NOMO-1 treated with dmso at 0.1 percent for 144 hours (cell line): ENCODE measurements around the gene C2orf42.
A peak's percentile ranks its signal among the peaks of the same experiment; 100 is the strongest.
"Not testable (repeated sequence)": the region's sequence is repeated elsewhere in the genome, so short reads cannot be mapped to it uniquely, and the experiment has no call there.

ENCODE experiments used
- DNase-seq: peaks from one replicate; lab custom pipeline; 2025; ENCODE audit not compliant: unreplicated experiment; lab: John Stamatoyannopoulos, UW

The C2orf42 gene

GRCh38 chr2:70190418-70191243 lies at the start of gene C2orf42:
C2orf42 (minus strand) TSS chr2:70191019; CDS start chr2:70181985, 9,034 bp downstream.
- peak; percentile 95 for DNase-seq

DNA sequence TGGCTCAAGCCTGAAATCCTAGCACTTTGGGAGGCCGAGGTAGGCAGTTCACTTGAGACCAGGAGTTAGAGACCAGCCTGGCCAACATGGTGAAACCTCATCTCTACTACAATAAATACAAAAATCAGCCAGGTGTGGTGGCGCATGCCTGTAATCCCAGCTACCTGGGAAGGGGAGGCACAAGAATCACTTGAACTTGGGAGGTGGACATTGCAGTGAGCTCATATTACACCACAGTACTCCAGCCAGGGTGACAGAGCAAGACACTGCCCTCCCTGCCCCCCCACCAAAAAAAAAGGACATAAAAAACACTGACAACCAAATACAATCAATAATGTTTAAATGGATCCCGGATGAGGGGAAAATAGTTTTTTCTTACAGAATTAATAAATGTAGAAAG lies 49.8 kb upstream of the C2orf42 start:
- no peak for DNase-seq

- no peak for DNase-seq
Measured at GRCh38 chr2:70233926-70234325, 43.1 kb upstream of the C2orf42 start.

- DNase-seq, result no peak
Measured at GRCh38 chr2:70226781-70227180, 36.0 kb upstream of the C2orf42 start.

DNA sequence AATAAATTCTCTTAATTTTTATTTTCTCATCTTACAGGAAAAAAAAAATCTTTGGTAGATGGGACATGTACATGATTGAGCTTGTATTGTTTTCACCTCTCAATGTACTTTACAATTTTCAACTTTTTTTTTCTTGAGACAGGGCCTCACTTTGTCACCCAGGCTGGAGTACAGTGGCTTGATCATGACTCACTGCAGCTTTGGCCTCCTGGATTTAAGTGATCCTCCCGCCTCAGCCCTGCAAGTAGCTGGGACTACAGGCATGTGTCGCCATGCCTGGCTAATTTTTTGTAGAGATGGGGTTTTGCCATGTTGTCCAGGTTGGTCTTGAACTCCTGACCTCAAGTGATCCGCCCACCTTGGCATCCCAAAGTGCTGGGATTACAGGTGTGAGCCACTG lies 32.5 kb upstream of the C2orf42 start:
- not testable (repeated sequence) for DNase-seq

- DNase-seq, result no peak
Measured at GRCh38 chr2:70214953-70215549, 24.2 kb upstream of the C2orf42 start.

DNA sequence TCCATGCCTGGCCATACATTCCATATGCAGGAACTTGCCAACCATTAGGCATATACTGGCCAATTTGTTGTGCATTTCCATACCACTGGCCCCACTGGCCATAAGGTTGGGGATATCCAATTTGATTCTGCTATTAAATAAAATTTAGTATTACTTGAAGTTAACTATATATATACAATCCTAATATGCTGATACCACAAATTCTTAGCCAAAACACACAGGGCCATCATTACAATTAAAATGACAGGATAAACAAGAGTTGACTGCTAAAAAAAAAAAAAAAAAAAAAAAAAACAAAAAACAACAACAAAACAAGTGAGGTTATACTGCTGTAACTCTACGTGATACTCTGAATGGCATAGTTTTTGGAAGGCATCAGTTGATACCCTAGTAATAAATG lies 23.5 kb upstream of the C2orf42 start:
- DNase-seq, result no peak

- no peak for DNase-seq
Measured at GRCh38 chr2:70212298-70212932, 21.6 kb upstream of the C2orf42 start.

DNA sequence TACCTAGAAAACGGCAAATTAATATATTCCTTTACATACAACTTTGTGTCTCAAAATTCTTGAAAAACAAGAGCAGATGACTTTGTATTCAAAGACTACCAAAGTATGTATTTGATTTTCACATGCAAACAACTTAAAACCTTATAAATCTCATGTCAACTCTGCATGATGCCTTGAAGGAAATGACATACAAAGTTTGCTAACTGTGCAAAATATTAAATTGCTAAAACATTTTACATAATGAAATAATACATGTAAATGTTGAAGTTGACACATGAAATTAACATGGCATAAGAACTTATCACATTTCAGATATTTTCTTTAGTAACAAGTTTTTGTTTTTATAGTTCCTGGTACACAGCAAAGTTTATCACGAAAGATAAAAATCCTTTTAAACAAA lies 20.8 kb upstream of the C2orf42 start:
- no peak for DNase-seq

- DNase-seq, result no peak
Measured at GRCh38 chr2:70204452-70204851, 13.6 kb upstream of the C2orf42 start.

GRCh38 chr2:70203086-70203485 lies 12.3 kb upstream of the C2orf42 start:
- DNase-seq, result no peak

- DNase-seq, result no peak
Measured at GRCh38 chr2:70202236-70202806, 11.5 kb upstream of the C2orf42 start.

DNA sequence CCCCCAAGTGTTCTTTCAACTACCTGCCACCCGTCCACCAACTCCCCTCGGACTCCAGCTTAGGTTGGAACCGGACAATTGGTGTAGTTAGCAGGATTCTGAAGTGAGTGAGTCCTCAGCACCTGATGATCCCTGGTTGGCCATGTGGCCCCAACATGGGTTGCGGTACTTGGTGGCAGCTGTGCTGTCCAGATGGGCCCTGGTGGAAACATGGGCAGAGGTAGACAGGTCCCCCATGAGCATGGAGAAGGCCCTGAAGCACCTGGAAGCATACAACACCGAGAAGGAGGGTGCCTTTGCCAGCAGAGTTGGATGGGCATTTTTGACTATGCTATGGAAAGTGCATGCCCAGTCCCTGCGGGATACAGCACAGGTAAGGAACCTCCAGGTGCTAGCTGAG lies 11.0 kb upstream of the C2orf42 start:
- DNase-seq, result no peak

- DNase-seq, result no peak
Measured at GRCh38 chr2:70201225-70201768, 10.5 kb upstream of the C2orf42 start.

DNA sequence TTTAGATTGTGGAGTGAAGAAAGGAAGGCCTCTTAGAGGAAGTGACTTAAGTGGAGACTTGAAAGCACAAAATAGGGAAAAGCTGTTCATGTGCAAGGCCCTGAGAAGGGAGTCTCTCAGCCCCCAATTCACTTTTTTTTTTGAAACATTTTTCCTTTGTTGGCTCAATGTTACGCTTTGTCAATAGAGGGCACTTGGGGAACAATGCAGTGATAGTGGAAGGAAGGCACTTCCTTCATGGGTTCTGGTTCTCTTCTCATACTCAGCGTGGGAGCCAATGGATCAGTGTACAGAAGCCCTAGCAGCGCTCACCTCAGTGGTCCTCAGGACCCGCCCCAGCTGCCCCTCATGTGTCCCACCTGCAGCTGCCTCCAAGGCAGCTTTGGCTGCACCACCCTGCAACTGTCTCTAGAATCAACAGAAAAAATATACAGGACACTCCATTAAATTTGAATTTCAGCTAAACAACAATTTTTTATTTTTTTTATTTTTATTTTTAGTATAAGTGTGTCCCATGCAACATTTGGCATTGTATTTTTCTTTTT lies 8.6 kb upstream of the C2orf42 start:
- DNase-seq, result no peak

- no peak for DNase-seq
Measured at GRCh38 chr2:70192516-70192915, 1.7 kb upstream of the C2orf42 start.

- DNase-seq, result no peak
Measured at GRCh38 chr2:70191244-70191735, 471 bp upstream of the C2orf42 start.

DNA sequence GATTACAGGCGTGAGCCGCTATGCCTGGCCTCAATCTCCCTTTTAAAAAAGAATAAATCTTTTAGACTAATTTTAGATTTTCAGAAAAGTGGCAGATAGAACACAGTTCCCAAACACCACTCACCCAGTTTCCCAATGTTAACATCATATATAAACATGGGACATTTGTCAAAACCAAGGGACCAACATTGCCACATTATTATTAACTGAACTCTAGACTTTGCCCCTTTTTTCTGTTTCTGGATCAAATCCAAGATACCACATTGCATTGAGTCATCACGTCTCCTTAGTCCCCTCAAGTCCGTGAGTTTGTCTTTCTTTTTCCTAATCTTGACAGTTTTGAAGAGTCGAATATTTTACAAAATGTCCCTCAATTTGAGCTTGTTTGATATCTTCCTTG lies 2.4 kb downstream of the C2orf42 start:
- DNase-seq, result no peak

DNA sequence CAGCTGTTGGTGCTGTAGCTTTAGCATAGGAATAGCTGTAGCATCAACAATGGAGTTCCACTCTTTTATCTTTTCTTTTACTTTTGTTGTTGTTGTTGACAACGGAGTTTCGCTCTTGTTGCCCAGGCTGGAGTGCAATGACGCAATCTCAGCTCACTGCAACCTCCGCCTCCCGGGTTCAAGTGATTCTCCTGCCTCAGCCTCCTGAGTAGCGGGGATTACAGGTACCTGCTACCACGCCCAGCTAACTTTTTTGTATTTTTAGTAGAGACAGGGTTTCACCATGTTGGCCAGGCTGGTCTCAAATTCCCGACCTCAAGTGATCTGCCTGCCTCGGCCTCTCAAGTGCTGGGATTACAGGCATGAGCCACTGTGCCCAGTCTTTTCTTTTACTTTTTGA lies 3.6 kb downstream of the C2orf42 start:
- not testable (repeated sequence) for DNase-seq

DNA sequence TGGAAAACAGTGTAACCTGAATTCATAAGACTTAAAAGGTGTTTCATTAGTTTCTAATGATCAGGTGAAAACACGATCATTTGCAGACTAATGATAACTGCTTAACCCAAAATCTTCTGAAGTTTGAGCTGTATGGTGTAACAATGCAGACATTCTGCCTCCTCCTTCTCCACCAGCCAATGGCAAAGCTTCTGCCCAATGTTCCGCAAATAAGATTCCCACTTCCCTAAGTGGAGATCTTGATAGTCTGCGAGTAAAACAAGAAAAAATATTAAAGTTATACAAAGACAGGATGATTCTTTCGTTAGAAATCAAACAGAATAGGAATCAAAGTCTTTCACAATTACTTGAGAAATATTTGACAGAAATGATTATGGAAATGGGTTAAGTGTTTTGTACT lies 8.1 kb downstream of the C2orf42 start:
- DNase-seq, result no peak

GRCh38 chr2:70181363-70181956 lies 9.4 kb downstream of the C2orf42 start:
- DNase-seq, result no peak
